Measurements from ENCODE around the gene CHMP2A.
"Not testable (repeated sequence)": the region's sequence is repeated elsewhere in the genome, so short reads cannot be mapped to it uniquely, and the experiment has no call there.

Gene CHMP2A

DNA sequence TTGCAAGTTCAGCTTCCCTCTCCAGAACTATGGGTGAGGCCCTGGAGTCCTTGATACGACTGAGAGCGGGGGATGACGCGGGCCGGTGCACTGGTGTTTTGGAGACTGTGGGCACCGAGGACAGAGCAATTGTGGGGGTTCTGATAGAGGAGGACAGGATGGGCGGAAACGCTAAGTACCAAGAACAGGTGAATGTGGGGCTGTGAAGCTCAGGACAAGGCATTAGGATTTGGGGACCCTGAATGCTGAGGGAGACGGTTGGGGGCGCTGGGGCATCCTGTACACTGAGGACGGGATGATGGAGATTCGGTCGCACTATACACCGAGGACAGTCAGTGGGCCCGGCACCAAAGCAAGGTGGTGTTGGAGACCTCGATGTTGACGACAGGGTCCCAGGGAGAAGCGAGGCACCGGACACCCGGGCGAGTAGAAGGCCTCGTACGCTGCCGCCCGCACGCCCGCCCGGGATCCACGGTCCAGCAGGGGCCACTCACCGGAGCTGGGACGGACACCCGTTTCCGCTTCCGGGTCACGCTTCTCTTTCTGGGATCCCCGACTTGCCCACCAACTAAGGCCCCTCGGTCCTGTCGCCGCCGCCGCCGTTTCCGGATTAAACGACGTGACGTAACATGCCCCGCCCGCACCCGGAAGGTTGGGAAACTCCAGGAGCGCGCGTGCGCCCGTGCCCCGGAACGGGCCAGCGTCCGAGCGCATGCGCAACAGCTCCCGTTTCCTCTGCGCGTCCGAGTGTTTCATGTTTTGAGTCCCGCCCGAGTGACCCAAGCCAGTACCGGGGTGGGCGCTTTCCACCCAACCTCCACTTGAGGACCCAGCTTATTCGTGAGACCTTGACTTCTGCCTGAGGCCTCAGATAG, at the start of gene CHMP2A:
TSS of gene CHMP2A (minus strand) at position 612 of the 875 bp plus-strand sequence. CDS start 893 bp downstream, outside the sequence.
- peak; percentile 98 for DNase-seq

DNA sequence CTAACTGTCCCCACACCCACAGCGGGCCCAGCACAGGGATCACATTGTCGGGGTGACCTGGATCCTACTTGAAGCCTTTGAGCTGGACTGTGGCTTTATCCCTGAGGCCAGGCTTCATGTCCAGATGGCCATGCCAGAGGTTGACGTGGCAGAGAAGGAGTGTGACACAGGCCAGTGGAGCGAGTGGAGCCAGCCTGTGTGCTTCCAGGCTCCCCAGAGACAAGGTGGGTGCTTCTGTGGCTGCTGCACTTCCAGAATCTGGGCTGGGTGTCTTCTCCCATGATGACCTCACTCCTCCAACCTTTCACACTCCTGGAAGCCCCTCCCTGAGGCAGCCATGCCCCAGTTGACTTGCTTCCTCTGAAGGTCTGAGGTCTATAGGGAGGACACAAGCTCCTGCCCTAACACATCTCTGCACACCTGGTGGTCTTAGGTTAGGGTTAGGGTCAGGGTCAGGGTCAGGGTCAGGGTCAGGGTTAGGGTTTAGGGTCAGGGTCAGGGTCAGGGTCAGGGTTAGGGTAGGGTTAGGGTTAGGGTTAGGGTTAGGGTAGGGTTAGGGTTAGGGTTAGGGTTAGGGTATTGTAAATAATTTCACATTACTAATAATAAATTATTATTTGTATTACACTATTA, 31.3 kb upstream of the CHMP2A start:
- no peak for DNase-seq

DNA sequence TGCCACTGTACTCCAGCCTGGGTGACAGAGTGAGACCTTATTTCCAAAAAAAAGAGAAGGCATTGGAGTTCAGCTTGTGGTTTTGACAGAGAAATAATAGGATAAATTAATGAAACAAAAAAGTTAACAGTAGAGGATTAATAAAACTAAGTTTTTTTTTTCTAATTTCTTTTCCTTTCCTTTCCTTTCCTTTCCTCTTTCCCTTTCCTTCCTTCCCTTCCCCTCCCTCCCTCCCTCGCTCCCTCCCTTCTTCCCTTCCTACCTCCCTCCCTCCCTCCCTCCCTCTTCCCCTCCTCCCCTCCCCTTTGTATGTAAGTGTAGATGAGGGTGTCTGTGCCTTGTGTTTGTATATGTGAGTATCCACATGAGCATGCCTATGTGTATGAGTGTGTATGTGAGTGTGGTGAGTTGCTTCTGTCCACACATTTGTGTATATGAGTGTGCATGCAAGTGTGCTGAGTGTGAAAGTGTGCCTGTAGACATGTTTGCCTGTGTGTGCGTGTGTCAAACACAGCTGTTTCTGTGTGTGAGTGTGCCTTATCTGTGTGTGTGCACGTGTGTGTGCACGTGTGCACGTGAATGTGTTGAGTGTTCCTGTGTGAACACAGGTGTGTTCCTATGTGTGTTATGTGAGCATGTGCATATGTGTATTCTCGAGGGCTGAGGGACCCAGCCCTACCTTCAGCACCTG, 30.7 kb upstream of the CHMP2A start:
- no peak for DNase-seq

DNA sequence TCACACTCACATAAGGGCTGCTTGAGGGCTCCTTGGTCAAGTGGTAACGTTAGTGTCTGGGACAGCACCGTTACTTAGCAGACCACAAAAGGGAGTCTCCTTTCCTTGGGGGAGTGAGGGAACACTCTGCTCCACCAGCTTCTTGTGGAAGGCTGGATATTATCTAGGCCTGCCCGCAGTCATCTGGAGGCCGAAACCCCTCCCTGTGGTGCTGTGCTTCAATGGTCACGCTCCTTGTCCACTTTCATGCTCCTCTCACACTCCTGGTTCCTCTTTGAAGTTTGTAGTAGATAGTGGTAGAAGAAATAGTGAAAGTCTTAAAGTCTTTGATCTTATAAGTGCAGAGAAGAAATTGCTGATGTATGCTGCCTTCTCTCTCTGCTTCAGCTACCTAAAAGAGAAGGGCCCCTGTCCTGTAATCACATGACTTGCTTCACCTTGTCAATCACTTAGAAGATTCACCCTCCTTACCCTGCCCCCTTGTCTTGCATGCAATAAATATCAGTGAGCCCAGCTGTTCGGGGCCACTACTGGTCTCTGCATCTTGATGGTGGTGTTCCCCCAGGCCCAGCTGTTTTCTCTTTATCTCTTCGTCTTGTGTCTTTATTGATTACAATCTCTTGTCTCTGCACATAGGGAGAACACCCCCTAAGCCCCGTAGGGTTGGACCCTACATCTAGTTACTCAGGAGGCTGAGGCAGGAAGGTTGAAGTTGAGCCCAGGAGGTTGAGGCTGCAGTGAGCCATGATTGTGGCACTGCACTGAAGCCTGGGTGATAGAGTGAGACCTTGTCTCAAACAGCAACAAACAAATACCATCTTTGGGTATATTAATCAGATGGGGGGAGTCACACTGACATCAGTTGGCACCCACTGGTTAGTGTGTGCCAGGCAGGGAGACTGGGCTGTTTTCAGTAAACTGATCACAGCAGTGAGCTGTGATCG, 29.9 kb upstream of the CHMP2A start:
- no peak for DNase-seq

DNA sequence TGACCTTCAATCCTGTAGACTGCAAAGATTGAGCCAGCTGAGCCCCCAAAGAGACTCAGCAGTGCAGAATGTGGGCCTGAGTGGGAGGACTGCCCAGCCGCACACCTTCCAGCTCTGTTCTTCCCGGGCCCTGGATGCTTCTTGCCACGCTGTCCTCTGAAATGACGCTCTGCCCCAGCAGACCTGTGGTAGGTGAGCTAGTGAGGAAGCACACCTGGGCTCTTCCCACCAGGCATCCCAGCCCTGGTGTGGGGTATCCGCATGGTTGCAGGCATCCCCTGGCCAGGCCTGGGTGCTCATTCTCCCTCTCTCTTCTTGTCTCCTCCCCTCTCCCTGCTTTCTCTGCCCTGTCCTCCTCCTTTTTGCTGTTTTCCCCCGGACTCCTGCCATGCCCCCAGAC, 28.1 kb upstream of the CHMP2A start:
- no peak for DNase-seq

DNA sequence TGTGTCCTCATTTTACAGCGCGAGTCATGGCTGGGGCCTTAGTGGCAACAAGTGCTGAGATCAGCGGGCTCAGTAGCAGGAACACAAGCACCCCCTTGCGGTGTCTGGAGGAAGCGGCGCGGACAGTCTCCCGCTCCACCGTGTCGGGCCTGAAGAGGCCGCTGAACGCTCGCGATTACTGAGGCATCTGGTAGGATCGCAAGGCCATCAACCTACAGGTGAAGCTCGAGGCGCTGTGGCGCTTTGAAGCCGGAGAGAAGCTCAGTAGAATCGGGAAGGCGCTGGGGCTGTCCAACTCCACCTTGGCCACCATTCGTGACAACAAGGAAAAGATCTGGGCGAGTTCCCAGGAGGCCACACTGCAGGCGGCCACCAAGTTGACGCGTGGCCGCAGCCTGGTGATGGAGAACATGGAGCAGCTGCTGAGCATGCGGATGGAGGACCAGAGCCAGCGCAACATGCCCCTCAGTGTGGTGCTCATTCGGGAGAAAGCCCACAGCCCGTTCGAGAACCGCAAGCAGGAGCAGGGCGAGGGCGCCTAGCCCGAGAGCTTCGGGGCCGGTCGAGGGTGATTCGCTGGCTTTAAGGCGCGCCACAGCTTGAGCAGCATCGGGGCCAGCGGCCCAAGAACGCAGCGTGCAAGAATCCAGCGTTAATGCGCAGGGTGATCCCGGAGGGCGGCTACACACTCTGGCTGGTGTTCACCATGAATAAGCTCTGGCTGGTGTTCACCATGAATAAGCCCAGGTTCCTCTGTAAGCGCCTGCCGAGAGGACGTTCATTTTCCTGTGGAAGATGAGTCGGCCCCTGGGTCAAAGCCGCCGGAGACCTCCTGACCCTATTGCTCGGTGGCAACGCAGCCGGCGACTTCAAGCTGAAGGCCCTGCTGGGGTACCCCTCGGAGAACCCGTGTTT, 26.6 kb upstream of the CHMP2A start:
- DNase-seq: peak; percentile 92

DNA sequence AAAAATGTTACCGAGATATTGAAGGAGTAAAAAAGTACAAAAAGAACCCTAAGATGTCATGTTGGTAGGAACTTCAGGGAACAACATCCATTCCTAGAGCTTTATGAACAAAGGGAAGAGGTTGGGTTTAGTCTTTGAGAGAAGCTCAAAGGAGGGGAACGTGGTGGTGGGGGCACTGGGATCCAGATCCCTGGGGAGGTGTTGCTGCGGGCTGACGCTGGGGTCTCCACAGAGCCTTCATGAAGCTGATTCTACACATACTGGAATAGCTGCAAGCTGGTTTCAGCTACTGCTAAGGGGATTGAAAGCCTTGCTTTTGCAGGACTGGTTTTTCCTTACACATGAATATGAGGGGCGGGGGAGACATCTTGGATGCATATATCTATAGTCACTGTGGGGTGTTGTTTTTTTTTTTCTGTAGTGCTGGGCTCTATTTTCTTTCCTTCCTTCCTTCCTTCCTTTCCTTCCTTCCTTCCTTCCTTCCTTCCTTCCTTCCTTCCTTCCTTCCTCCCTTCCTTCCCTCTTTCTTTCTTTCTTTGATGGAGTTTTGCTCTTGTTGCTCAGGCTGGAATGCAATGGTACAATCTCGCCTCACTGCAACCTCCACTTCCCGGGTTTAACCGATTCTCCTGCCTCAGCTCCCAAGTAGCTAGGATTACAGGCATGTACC, 24.7 kb upstream of the CHMP2A start:
- no peak for DNase-seq

DNA sequence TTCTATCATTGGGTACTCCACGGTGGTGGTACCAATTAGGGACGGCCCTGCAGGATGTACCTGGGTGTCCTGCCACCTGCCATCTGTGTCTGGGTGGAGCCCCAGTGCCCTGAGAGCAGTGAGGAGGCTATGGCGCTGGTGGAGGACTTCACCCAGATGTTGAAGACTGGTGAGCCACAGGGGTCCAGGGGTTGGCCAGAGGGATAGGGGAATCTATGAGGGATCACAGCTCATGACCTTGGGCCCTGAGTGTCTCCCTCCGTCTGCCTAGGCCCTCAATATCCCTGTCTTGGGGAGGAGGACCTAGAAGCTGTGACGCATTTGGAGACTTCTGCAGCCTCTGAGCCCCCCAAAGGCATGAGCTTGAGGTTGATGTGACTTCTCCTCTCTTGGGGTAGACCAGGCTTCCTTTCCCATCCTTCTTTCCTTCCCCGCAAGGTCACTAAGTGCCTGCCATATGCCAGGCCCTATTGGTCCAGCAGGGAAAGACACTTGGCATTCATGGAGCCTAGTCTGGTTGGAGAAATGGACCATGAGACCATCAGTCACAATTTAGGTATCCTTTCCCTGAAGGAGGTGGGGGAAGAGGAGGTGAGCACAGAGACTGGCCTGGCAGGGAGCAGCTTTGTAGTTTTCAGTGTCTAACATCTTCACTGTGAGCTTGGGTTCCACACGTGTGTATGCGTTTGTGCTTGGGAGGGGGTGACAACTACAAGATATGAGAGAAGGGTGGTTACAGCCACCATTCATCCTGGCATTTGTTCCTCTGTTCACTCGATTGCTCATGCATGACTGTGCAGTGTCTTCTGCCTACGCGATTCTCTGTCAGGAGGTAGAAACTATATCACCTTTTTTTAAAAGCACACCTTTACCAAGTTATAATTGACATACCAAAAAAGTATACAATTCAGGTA, 23.4 kb upstream of the CHMP2A start:
- no peak for DNase-seq

DNA sequence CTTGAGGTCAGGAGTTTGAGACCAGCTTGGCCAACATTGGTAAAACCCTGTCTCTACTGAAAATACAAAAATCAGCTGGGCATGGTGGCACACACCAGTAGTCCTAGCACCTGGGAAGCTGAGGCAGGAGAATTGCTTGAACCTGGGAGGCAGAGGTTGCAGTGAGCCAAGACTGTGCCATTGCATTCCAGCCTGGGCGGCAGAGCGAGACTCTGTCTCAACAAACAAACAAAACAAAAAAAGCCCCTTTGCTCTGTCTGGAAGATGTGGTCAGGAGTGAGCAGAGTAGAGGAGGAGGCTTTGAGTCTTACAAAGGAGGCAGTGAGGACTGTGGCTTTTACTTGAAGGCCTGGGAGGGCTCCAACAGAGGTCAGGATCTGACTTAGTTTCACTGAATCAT, 22.7 kb upstream of the CHMP2A start:
- DNase-seq: not testable (repeated sequence)

DNA sequence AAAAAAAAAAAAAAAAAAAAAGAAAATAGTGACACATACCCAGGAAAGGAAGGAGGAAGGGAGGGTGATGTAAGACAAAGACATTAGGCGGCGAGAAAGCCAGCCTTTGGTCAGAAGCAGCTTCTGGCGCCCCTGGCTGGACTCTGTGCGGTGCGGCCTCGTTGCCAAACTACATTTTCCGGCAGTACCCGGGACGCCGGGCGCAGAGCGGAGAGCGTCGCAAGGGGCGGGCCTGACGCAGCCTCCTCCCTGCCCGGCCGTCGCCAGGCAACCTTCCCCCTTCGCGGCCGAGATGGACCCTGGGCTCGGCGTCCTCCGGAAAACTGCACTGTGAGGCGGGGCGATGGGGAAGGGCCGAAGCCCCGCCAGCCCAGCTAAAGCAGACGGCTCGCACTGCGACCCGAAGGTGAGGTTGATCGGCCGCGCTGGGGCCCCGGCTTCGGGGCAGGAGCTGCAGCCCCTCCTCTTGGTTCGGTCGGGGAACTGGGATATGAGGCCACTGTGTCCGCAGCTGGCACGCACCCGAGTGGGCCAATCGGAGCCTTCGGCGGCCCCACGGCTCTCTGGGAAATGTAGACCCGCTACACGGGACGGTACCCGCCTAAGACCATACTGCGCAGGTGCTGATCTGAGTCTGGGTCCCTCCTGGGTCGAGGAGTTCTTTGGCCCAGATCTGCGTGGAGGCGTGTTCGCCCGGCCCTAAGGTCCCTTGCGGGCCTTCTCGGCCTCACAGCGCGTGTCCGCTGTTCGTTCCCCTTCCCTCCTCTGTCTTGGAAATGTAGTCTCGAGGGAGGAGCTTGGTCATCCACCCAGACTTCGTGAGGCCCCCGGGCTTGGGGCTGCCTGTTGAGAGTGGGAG, 20.5 kb upstream of the CHMP2A start:
- peak; percentile 79 for DNase-seq

DNA sequence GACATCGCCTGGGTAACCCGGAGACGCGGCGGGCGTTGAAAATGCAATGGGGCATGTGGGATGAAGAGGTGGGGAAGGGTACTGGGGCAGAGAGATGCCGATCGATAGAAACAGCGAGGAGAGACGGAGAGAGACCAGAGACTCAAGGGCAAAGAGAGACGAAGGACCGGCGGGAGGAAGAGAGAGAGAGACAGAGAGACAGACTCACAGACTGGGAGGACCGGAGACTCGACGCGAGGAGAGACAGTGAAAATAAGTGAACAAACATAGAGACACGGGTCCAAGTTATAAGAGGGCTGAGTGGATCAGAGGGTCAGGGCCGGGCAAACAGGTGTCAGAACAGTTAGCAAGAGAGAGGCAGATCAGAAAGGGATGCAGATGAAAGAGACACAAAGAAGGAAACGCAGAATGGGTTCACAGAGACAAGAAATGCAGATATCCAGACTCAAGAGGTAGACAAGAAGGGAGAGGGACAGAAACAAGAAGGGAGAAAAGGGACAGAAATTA, 18.8 kb upstream of the CHMP2A start:
- no peak for DNase-seq

DNA sequence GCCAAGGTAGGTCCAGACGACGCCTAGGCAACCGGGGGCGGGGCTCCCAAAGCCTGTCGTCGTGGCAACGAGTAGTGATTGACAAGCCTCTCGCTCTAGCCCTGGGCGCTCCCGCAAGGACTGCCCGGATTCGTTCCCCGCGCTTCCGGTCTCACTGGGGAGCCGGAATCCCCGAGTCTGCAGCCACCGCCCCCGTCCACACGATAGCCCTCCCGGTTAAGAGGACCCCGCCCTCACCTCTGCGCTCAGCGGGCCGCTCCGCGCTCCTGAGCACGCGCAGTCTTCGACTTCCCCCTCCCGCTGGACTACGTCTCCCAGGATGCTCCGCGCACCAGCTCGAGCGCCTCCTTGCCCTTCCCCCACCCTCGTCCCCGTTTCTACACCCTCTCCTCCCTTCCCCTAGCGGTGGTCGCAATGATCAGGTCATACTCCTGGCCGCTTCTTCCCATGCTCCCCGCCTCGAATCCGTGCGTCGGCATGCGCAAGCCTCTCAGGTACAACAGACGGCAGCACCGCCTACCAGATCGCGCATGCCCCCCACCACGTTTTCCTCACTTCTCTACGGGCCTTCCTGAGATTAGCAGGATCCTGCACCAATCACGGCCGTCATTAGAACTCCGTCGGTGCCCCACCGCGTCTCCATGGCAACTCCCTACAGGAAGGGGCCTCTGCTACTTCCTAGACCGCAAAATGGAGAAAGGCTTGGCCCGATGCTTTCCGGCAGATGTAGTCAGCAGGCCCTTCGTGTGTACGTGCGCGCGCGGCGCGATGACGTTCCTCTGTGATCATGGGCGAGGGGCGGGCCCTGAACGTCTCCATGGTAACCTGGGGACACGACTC, 18.1 kb upstream of the CHMP2A start, which contains the start of gene MZF1:
TSS of gene MZF1 (minus strand) at position 518 of the 840 bp plus-strand sequence. CDS start 1,946 bp downstream, outside the sequence.
- peak; percentile 100 for DNase-seq

DNA sequence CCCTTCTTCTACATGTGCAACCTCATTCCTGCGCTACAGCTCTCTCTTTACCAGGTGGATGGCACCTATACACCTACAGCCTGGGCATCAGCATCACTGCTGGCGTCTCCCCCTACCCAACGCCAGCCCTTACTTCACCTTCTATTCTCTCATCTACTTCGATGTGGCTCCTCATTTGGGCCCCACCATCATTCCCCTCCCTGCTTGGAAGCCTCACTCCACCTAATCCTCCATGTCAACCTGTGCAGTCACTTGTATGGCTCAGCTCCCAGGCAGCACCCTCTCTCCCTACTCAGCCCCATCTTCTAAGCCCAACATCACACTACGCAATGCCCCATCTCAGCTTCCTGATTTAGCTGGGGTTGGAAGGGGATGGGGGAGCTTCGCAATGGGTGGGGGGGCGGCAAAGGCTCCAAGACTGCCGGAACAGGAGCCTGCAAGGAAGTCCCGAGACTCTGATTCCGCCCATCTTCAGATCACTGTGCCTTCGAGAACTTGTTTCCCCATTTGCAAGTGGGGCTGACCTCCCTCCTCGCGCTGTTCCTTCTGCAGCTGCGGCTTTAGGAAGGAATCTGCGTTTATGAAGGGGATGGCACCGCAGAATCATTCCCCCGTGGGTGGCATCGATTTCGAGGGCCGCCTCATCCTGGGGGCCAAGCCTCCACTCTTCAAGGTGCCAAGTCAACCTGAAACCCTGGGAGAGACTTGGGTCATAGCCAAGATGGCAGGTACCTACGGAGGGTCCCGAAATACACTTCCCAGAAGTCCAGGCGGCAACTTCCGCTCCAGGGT, 17.3 kb upstream of the CHMP2A start:
- DNase-seq: no peak

DNA sequence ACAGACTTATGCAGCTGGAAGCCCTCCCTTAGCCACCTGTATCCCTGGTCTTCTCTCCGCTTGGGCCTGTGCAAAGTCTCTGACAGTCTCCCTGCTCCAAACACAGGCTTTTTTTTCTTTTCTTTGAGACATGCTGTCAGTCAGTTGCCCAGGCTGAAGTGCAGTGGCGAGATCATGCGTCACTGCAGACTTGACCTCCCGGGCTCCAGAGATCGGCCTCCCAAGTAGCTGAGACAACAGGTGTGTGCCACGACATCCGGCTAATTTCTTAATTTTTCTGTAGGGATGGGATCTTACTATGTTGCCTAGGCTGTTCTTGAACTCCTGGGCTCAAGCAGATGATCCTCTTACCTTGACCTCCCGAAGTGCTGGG, 16.7 kb upstream of the CHMP2A start:
- DNase-seq: no peak

DNA sequence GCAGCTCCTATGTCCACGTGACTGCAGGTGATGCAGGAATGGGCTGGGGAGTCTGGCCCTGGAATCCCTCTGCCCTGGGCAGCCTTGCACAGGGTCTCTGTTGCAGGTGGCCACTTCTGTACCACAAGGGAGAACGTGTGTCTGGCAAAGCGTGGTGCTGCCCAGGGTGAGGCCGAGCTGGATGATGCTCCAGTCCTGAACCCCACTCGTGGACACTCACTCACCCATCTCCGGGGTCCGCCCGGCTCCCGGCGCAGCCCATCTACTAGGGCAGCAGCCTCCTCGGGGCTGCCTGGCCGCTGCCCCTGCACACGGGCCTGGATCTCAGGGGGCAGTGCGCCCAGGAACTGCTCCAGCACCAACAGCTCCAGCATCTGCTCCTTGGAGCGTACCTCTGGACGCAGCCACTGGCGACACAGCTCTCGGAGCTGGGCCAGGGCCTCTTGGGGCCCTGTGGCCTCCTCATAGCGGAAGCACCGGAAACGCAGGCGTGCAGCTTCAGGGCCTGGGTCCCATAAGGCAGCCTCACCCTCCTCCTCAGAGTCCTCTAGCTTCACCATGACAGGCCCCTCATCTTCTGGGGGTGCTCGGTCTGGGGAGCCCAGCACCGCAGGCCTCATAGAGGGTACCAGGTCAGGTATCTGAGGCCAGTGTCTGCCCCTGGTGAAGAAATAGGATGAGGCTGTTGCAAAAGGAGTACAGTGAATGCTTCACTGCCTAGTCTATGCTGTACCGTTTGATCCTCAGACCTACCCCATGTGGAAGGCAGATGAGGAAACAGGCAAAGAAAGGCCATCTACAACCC, 16.1 kb upstream of the CHMP2A start:
- no peak for DNase-seq
